DND-41 (cell line): ENCODE measurements around the gene PCBP1.
"Not testable (repeated sequence)": the region's sequence is repeated elsewhere in the genome, so short reads cannot be mapped to it uniquely, and the experiment has no call there.

Source experiments
- ATAC-seq: fragments of 200-7000 bp; cut with Tn5 transposase; 3 replicates; pipeline ENCODE4 v1.9.1; 2021; ENCODE audit warnings: low read depth; ENCODE audit not compliant: insufficient read depth
- DNase-seq: peaks from one replicate; pipeline ENCODE4 v3.0.0-alpha.2; 2020
- H2AFZ ChIP-seq: 2 replicates; pipeline ENCODE4 v1.6.0; 2012; ENCODE audit warnings: low read depth, low read length
- H3K27ac ChIP-seq: 2 replicates; pipeline ENCODE4 v1.5.1; 2012; ENCODE audit warnings: low read length, inconsistent platforms
- H3K27me3 ChIP-seq: fragments of 200-600 bp; sonication (generic); 2 replicates; pipeline ENCODE4 v1.6.0; 2012; ENCODE audit warnings: low read length, mild to moderate bottlenecking, inconsistent platforms; ENCODE audit not compliant: insufficient read depth, poor library complexity
- H3K36me3 ChIP-seq: 2 replicates; pipeline ENCODE4 v1.5.1; 2012; ENCODE audit warnings: low read length, inconsistent platforms; ENCODE audit not compliant: insufficient read depth
- H3K4me1 ChIP-seq: 2 replicates; pipeline ENCODE4 v1.5.1; 2012; ENCODE audit warnings: mild to moderate bottlenecking, low read length; ENCODE audit not compliant: insufficient read depth
- H3K4me2 ChIP-seq: 2 replicates; pipeline ENCODE4 v1.6.0; 2012; ENCODE audit warnings: mild to moderate bottlenecking, moderate library complexity, low read length, inconsistent platforms; ENCODE audit not compliant: insufficient read depth
- H3K4me3 ChIP-seq, 2 experiments: fragments of 200-600 bp in 1 of 2; shearing (Covaris generic) in 1 of 2; 2 replicates each; pipeline ENCODE4 v1.5.1; 2012 to 2016; ENCODE audit warnings: inconsistent platforms in 2 of 2, low read length in 2 of 2, mild to moderate bottlenecking in 2 of 2, low read depth in 1 of 2, moderate library complexity in 1 of 2
- H3K79me2 ChIP-seq: 2 replicates; pipeline ENCODE4 v1.6.0; 2012; ENCODE audit warnings: low read length, inconsistent platforms; ENCODE audit not compliant: insufficient read depth
- H3K9ac ChIP-seq: 2 replicates; pipeline ENCODE4 v1.6.0; 2012; ENCODE audit warnings: low read depth, mild to moderate bottlenecking, inconsistent platforms, low read length, moderate library complexity
- H3K9me3 ChIP-seq: 2 replicates; pipeline ENCODE4 v1.5.1; 2012; ENCODE audit warnings: low read length, moderate library complexity, mild to moderate bottlenecking, inconsistent platforms; ENCODE audit not compliant: insufficient read depth, severe bottlenecking
- H4K20me1 ChIP-seq: 2 replicates; pipeline ENCODE4 v1.6.0; 2012; ENCODE audit warnings: low read length; ENCODE audit not compliant: insufficient read depth
- EZH2 ChIP-seq: IDR thresholded peaks from 3 replicates; pipeline ENCODE4 v1.6.1; 2012; ENCODE audit warnings: borderline replicate concordance, low read depth, mild to moderate bottlenecking, moderate library complexity, low read length, inconsistent platforms; ENCODE audit not compliant: severe bottlenecking
- TF ChIP-seq, protein P1 (sequence below): IDR thresholded peaks from 2 replicates; pipeline ENCODE4 v1.5.1; 2012; ENCODE audit warnings: borderline replicate concordance, low read length, moderate library complexity, mild to moderate bottlenecking; ENCODE audit not compliant: poor library complexity, severe bottlenecking; ENCODE audit errors: extremely low read depth

PCBP1 gene

DNA sequence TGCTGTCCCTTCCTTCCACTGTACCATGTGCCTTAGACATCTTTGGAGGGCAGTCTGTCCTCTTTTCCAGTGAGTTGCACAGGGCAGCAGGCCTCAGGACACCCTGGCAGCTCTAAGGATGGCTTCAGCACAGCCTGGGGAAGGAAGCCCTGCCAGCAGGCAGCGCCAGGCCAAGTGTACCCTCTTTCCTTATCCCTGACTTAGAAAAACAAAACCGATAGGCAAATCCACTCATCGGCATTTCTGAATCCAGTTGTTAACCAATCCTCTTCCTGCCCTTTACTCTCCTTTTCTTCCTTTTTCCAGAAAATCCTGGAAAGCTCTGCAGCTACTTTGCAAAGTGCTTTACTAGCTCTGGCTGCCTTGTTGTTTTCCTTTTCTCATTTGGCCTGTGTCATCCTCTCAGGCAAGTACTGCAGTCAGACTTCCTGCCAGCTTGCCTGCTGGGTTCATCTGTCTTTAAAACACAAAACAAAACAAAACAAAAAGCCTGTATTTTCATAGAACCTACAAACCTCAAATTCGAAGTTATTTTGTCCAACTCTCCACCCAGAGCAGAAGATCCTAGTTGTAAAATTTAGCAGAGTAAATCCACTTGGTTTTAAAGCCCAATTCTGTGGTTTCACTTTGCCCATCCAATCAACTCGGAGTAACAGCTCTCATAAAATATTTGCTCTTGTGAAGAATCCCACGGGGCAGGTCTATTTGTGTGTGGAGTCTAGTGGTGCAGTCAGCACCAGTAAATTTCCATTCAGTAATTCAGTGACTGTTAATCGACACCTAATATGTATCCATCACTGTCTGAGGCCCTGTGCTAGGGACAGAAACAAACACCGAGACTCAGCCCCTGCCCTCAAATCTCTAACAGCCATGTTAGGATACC lies 45.2 kb downstream of the PCBP1 start:
- ATAC-seq (peak; percentile 67), DNase-seq (peak; percentile 69)
- Histone ChIP-seq H3K27me3 (no peaks in the 10 kb centered on the region), H3K79me2 (peaks cover 19% of the 10 kb centered on the region), H3K27ac (peak overlapping the region; percentile 94), H4K20me1 (no peaks in the 10 kb centered on the region), H2AFZ (peak overlapping the region; percentile 70), H3K9ac (peak overlapping the region; percentile 76), H3K4me1 (peaks cover 67% of the 10 kb centered on the region), H3K4me2 (peak overlapping the region; percentile 71), H3K4me3 (peak overlapping the region; percentile 24 to 60; a peak in 3 of 4 replicates), H3K36me3 (no peaks in the 10 kb centered on the region), H3K9me3 (no peaks in the 10 kb centered on the region)
- TF ChIP-seq, protein P1, sequence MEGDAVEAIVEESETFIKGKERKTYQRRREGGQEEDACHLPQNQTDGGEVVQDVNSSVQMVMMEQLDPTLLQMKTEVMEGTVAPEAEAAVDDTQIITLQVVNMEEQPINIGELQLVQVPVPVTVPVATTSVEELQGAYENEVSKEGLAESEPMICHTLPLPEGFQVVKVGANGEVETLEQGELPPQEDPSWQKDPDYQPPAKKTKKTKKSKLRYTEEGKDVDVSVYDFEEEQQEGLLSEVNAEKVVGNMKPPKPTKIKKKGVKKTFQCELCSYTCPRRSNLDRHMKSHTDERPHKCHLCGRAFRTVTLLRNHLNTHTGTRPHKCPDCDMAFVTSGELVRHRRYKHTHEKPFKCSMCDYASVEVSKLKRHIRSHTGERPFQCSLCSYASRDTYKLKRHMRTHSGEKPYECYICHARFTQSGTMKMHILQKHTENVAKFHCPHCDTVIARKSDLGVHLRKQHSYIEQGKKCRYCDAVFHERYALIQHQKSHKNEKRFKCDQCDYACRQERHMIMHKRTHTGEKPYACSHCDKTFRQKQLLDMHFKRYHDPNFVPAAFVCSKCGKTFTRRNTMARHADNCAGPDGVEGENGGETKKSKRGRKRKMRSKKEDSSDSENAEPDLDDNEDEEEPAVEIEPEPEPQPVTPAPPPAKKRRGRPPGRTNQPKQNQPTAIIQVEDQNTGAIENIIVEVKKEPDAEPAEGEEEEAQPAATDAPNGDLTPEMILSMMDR: peak; percentile 29
- TF ChIP-seq EZH2: no peak

DNA sequence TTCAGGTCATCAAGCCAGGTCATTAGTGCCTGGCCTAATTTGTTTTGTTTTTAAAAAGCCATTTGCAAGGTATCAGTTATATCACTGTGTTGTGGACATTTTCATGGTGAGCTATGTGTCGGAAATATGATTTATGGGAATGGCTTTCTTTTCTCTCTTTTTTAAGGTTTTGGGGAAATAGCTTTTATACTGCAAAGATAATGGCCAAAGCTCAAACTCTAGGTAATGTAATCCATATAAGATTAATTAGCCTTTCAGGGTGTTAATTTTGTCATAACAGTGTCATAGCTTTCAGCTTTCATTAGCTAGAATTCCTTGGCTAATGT lies 45.8 kb downstream of the PCBP1 start:
- H4K20me1 ChIP-seq: no peaks in the 10 kb centered on the region
- ATAC-seq: no peak
- H3K27ac ChIP-seq: peak overlapping the region; percentile 94
- H3K9ac ChIP-seq: peak overlapping the region; percentile 76
- peaks cover 73% of the 10 kb centered on the region for H3K4me1 ChIP-seq
- no peak for DNase-seq
- peak overlapping the region; percentile 71 for H3K4me2 ChIP-seq
- H2AFZ ChIP-seq: peak overlapping the region; percentile 70
- H3K4me3 ChIP-seq: peak overlapping the region; percentile 24 to 60; a peak in 3 of 4 replicates
- no peaks in the 10 kb centered on the region for H3K27me3 ChIP-seq
- H3K79me2 ChIP-seq: peaks cover 19% of the 10 kb centered on the region
- TF ChIP-seq EZH2: no peak
- TF ChIP-seq, protein P1: no peak
- H3K9me3 ChIP-seq: no peaks in the 10 kb centered on the region
- no peaks in the 10 kb centered on the region for H3K36me3 ChIP-seq

DNA sequence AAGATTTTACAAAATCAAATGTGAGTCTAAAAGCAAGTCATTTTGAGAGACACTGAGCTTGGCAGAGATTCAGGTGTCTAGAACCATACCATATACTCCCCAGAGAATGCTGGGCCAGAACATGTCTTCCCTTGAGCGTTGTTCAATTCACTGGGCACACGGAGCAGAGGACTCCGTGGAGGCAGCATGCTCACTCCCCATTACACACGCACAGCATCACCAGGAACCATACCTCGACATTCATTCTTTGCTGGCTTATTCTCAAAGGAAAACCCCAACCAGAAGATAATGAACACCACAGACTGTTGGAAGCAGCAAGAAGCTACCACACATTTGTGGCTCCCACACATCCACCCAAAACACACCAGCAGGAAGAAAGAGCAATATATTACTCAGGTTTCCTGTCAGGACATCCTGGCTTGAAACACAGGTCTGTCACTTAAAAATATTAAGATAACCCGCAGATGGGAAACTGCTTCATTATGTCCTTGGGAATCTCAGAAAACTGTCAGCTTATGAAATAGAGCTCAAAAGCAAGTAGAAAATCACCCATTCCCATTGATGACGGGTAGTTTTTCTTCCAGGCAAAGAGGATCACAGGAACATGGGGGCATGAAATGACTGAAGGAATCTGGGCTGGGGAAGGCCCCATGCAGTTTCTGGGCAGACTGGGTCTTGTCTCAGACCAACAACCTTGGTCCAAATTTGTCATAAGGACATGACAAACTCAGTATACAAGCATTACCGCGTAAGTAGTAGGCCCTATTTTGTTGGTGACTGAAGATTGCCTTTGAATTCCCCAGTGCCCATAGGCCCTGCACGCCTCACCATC lies 46.4 kb downstream of the PCBP1 start:
- TF ChIP-seq, protein P1: no peak
- no peak for TF ChIP-seq EZH2
- Histone ChIP-seq H3K9me3 (no peaks in the 10 kb centered on the region), H3K36me3 (no peaks in the 10 kb centered on the region), H3K4me3 (peak overlapping the region in 1 of 2 experiments; percentile 60; a peak in 2 of 4 replicates), H3K4me2 (peak overlapping the region; percentile 71), H4K20me1 (no peaks in the 10 kb centered on the region), H3K4me1 (peaks cover 76% of the 10 kb centered on the region), H3K9ac (peak overlapping the region; percentile 76), H2AFZ (peak overlapping the region; percentile 70), H3K79me2 (peaks cover 19% of the 10 kb centered on the region), H3K27ac (peak overlapping the region; percentile 94), H3K27me3 (no peaks in the 10 kb centered on the region)
- peak; percentile 38 for ATAC-seq
- DNase-seq: peak; percentile 56

DNA sequence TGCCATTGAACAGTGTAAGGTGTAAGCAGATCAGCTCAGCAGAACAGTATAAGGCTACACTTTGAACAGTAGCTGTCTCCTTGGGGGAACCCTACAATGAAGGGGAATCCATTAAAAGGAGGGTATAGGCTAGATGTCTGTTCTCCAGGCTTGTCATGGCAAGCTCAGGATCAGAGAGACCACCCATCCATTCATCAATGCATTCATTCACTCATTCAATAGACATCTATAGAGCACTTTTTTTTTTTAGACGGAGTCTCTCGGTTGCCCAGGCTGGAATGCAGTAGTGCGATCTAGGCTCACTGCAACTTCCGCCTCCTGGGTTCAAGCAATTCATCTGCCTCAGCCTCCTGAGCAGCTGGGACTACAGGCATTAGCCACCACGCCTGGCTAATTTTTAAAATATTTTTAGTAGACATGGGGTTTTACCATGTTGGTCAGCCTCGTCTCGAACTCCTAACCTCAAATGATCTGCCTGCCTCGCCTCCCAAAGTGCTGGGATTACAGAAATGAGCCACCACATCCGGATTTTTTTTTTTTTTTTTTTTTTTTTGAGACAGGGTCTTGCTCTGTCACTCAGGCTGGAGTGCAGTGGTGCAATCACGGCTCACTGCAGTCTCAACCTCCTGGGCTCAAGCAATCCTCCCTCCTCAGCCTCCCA lies 47.2 kb downstream of the PCBP1 start:
- not testable (repeated sequence) for H2AFZ ChIP-seq, H3K4me3 ChIP-seq, H3K9me3 ChIP-seq, DNase-seq, H3K36me3 ChIP-seq, H4K20me1 ChIP-seq, H3K27me3 ChIP-seq
- peak overlapping the region; percentile 71 for H3K4me2 ChIP-seq
- peaks cover 19% of the 10 kb centered on the region for H3K79me2 ChIP-seq
- peak overlapping the region; percentile 76; the same call in 1 of the 2 replicates for H3K9ac ChIP-seq
- H3K27ac ChIP-seq: peak overlapping the region; percentile 94
- peaks cover 76% of the 10 kb centered on the region for H3K4me1 ChIP-seq
- peak; percentile 13; the same call in 2 of the 3 replicates for ATAC-seq
